Measurements from ENCODE around the gene CPSF6.

CPSF6 gene

GRCh38 chr12:69275471-69275891, 36.1 kb downstream of the CPSF6 start:
- no peak overlapping the region for H3K27ac ChIP-seq
- TF ChIP-seq CTCF (IDR thresholded peaks at IDR 0.05) (no peak), ZFX (IDR thresholded peaks at IDR 0.05; ENCODE audit: borderline replicate concordance) (no peak)

GRCh38 chr12:69278814-69279782, 39.7 kb downstream of the CPSF6 start:
- no peak for TF ChIP-seq CTCF (IDR thresholded peaks at IDR 0.05)
- no peak for TF ChIP-seq ZFX (IDR thresholded peaks at IDR 0.05; ENCODE audit: borderline replicate concordance)

GRCh38 chr12:69284131-69284530, 44.8 kb downstream of the CPSF6 start:
- no peak overlapping the region for H3K27ac ChIP-seq
- TF ChIP-seq ZFX (IDR thresholded peaks at IDR 0.05; ENCODE audit: borderline replicate concordance) (no peak), CTCF (IDR thresholded peaks at IDR 0.05) (peak; percentile 48)

More at GRCh38 chr12:69278814-69279782, 39.7 kb downstream of the CPSF6 start:
- no peak overlapping the region for H3K27ac ChIP-seq

- TF ChIP-seq ZFX (IDR thresholded peaks at IDR 0.05; ENCODE audit: borderline replicate concordance) (no peak), CTCF (IDR thresholded peaks at IDR 0.05) (no peak)
- no peak overlapping the region for H3K27ac ChIP-seq
Observed at GRCh38 chr12:69287556-69287955, 48.2 kb downstream of the CPSF6 start.

GRCh38 chr12:69290545-69291277, 51.3 kb downstream of the CPSF6 start:
- peak; percentile 100 for TF ChIP-seq CTCF (IDR thresholded peaks at IDR 0.05)
- no peak for TF ChIP-seq ZFX (IDR thresholded peaks at IDR 0.05; ENCODE audit: borderline replicate concordance)
- H3K27ac ChIP-seq = no peak overlapping the region

GRCh38 chr12:69291278-69291593, 51.9 kb downstream of the CPSF6 start:
- TF ChIP-seq CTCF (IDR thresholded peaks at IDR 0.05) (peak; percentile 79), ZFX (IDR thresholded peaks at IDR 0.05; ENCODE audit: borderline replicate concordance) (no peak)
- no peak overlapping the region for H3K27ac ChIP-seq

- H3K27ac ChIP-seq = no peak overlapping the region
Observed at GRCh38 chr12:69298133-69298532, 58.8 kb downstream of the CPSF6 start.

More at GRCh38 chr12:69298133-69298532, 58.8 kb downstream of the CPSF6 start:
- TF ChIP-seq ZFX (IDR thresholded peaks at IDR 0.05; ENCODE audit: borderline replicate concordance) = no peak
- no peak for TF ChIP-seq CTCF (IDR thresholded peaks at IDR 0.05)

All from 22Rv1 (cell line).